ENCODE results near the gene WFDC5. TPM values are rescaled to one million over a fixed set of nuclear protein-coding genes. Genes with fewer than 3 reads are reported as not detected.

WFDC5 gene
- total RNA-seq, 1 experiment from 2014 or later = not detected

- Histone ChIP-seq H3K36me3 (replicated peaks; ENCODE audit: control insufficient read depth, insufficient read depth, low read length) (no peaks in the 10 kb centered on the region), H3K4me3 (ENCODE audit: insufficient read depth, low read depth, low read length) (no peak overlapping the region), H3K27me3 (ENCODE audit: control insufficient read depth, insufficient read depth, low read length) (no peaks in the 10 kb centered on the region)
- no peak for DNase-seq
Measured at GRCh38 chr20:45128099-45128498, 13.1 kb upstream of the WFDC5 start.

DNA sequence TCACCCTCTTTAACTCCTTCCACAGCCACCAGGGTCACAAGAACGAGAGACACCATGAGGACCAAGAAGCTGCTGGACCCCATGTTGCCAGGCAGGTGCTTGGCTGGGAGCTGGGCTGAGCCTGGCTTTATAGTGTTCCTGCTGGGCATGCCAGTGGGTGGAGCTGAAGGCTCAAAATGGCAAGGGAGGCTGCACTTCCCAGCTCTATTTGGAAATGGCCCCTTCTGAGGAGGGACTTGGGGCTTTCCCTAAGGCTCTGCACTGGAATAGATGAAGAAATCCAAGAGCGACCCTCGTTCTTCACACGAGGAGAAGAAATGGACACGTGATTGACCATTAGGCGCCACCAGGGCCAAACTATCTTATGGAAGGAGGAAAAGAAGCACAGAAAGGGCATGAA, 9.4 kb upstream of the WFDC5 start, which contains the start of gene WFDC12:
Gene WFDC12, minus strand, starts transcription at position 101 of the 400 bp plus-strand sequence. Its CDS starts 18 bp downstream, at position 83.
- no peaks in the 10 kb centered on the region for H3K36me3 ChIP-seq (replicated peaks; ENCODE audit: control insufficient read depth, insufficient read depth, low read length)
- no peak within 1 kb of the TSS for H3K4me3 ChIP-seq (ENCODE audit: insufficient read depth, low read depth, low read length)
- H3K27me3 ChIP-seq (ENCODE audit: control insufficient read depth, insufficient read depth, low read length) = no peaks in the 10 kb centered on the region
- DNase-seq = no peak

- DNase-seq = no peak
- no peaks in the 10 kb centered on the region for H3K36me3 ChIP-seq (replicated peaks; ENCODE audit: control insufficient read depth, insufficient read depth, low read length)
- no peak overlapping the region for H3K4me3 ChIP-seq (ENCODE audit: insufficient read depth, low read depth, low read length)
- no peaks in the 10 kb centered on the region for H3K27me3 ChIP-seq (ENCODE audit: control insufficient read depth, insufficient read depth, low read length)
Measured at GRCh38 chr20:45121388-45121787, 6.4 kb upstream of the WFDC5 start.

- Histone ChIP-seq H3K27me3 (ENCODE audit: control insufficient read depth, insufficient read depth, low read length) (no peaks in the 10 kb centered on the region), H3K4me3 (ENCODE audit: insufficient read depth, low read depth, low read length) (no peak overlapping the region), H3K36me3 (replicated peaks; ENCODE audit: control insufficient read depth, insufficient read depth, low read length) (no peaks in the 10 kb centered on the region)
- DNase-seq = no peak
Measured at GRCh38 chr20:45119556-45120266, 4.7 kb upstream of the WFDC5 start.

DNA sequence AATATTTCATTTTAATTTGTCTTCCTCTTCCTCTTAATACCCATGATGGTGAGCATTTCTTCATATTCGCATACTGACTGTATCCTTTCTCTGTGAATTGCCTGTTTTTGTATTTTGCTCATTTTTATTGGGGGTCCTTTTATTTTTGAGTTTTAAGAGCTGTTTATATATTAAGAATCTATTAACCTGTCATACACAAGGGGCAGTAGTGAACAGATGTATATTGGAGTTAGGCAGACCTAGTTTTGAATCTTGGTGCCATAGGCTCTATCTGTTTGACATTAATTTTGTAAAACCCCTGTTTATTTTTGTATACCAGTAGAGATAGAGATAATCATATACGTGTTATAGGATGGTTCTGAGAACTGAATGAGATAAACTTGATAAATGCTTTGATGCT, 3.1 kb upstream of the WFDC5 start:
- Histone ChIP-seq H3K27me3 (ENCODE audit: control insufficient read depth, insufficient read depth, low read length) (no peaks in the 10 kb centered on the region; the same call in 1 of the 2 replicates), H3K36me3 (replicated peaks; ENCODE audit: control insufficient read depth, insufficient read depth, low read length) (no peaks in the 10 kb centered on the region), H3K4me3 (ENCODE audit: insufficient read depth, low read depth, low read length) (no peak overlapping the region)
- no peak for DNase-seq

DNA sequence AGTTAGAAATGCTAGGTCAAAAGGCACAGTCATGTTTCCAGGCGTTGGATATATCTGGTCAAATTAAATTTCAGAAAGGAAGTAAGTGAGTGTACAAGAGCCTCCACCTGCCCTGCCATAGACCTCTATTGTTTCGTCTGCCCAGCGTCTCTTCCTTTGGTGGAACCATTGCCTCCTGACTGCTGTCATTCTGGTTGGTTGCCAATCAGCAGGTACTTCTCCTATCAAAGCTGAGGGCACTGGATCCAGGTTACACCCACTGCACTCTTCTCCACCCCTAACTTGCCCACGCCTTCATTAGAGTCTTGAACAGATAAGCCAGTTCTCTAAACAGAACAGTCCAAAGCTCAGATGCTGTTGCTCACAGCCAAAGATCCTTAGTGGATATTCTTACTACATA, 2.6 kb upstream of the WFDC5 start:
- peak; percentile 32 for DNase-seq
- Histone ChIP-seq H3K4me3 (ENCODE audit: insufficient read depth, low read depth, low read length) (no peak overlapping the region), H3K36me3 (replicated peaks; ENCODE audit: control insufficient read depth, insufficient read depth, low read length) (no peaks in the 10 kb centered on the region), H3K27me3 (ENCODE audit: control insufficient read depth, insufficient read depth, low read length) (no peaks in the 10 kb centered on the region; the same call in 1 of the 2 replicates)

GRCh38 chr20:45115829-45116228, 855 bp upstream of the WFDC5 start:
- Histone ChIP-seq H3K27me3 (ENCODE audit: control insufficient read depth, insufficient read depth, low read length) (no peaks in the 10 kb centered on the region; the same call in 1 of the 2 replicates), H3K4me3 (ENCODE audit: insufficient read depth, low read depth, low read length) (no peak overlapping the region), H3K36me3 (replicated peaks; ENCODE audit: control insufficient read depth, insufficient read depth, low read length) (no peaks in the 10 kb centered on the region)
- DNase-seq = no peak

DNA sequence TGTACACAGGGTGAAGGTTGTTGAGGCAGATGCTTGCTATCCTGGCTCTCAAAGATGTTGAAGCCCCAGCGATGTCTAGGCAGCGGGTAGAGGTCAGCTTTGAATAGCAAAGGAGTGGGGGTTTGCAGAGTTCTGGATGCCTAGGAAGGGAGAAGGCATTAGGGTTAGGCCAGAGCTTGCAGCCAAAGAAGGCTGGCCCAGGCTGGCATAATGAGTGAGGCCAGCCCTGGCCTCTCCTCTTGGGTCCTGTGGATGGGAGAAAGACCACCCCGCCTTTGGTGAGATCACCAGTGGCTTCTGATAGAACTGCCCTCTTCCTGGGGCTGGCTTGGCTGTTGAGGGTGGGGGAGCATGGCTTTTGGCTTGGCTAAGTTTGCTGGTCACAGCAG, 406 bp upstream of the WFDC5 start:
- Histone ChIP-seq H3K4me3 (ENCODE audit: insufficient read depth, low read depth, low read length) (no peak overlapping the region), H3K27me3 (ENCODE audit: control insufficient read depth, insufficient read depth, low read length) (no peaks in the 10 kb centered on the region; the same call in 1 of the 2 replicates), H3K36me3 (replicated peaks; ENCODE audit: control insufficient read depth, insufficient read depth, low read length) (no peaks in the 10 kb centered on the region)
- no peak for DNase-seq

DNA sequence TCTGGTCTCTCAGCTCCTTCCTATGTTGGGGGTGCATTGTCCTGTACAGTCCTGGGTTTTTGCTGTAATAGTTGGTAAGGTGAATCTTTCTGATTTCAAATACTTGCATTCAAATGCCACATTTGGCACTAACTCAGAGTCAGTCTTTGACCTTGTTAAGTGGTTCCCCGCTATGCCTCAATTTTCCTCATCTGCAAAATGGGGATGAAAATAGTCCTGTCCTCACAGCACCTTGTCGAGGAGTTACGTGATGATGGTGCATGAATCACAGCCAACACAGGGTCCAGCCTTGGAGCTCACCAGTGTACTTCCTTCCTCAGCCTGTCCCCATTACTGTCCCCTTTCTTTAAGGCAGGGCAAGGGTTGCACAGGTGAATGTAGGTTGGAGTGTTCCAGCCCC, 1.1 kb downstream of the WFDC5 start:
- no peak for DNase-seq
- Histone ChIP-seq H3K36me3 (replicated peaks; ENCODE audit: control insufficient read depth, insufficient read depth, low read length) (no peaks in the 10 kb centered on the region), H3K4me3 (ENCODE audit: insufficient read depth, low read depth, low read length) (no peak overlapping the region), H3K27me3 (ENCODE audit: control insufficient read depth, insufficient read depth, low read length) (no peaks in the 10 kb centered on the region; the same call in 1 of the 2 replicates)

DNA sequence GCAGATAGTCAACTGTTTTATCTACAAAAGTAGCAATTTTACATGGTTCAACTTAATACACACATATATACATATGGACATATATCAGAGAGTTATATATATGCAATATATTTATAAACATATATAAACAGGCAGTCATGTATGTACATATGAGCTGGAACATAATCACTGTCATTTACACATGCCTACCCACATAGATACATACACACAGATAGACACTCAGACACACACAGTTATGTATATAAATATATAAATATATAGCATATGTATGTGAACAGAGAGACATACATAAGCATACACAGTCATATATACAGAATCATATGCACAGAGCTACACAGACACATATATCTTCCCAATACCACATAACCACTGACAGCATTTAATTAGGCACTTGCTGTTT, 2.2 kb downstream of the WFDC5 start:
- Histone ChIP-seq H3K4me3 (ENCODE audit: insufficient read depth, low read depth, low read length) (no peak overlapping the region), H3K36me3 (replicated peaks; ENCODE audit: control insufficient read depth, insufficient read depth, low read length) (no peaks in the 10 kb centered on the region), H3K27me3 (ENCODE audit: control insufficient read depth, insufficient read depth, low read length) (no peaks in the 10 kb centered on the region; the same call in 1 of the 2 replicates)
- DNase-seq = no peak

- Histone ChIP-seq H3K4me3 (ENCODE audit: insufficient read depth, low read depth, low read length) (no peak overlapping the region), H3K36me3 (replicated peaks; ENCODE audit: control insufficient read depth, insufficient read depth, low read length) (no peaks in the 10 kb centered on the region), H3K27me3 (ENCODE audit: control insufficient read depth, insufficient read depth, low read length) (no peaks in the 10 kb centered on the region; the same call in 1 of the 2 replicates)
- peak; percentile 84 for DNase-seq
Measured at GRCh38 chr20:45111799-45112471, 3.0 kb downstream of the WFDC5 start.

GRCh38 chr20:45111285-45111684, 3.7 kb downstream of the WFDC5 start:
- Histone ChIP-seq H3K36me3 (replicated peaks; ENCODE audit: control insufficient read depth, insufficient read depth, low read length) (no peaks in the 10 kb centered on the region), H3K4me3 (ENCODE audit: insufficient read depth, low read depth, low read length) (no peak overlapping the region), H3K27me3 (ENCODE audit: control insufficient read depth, insufficient read depth, low read length) (no peaks in the 10 kb centered on the region; the same call in 1 of the 2 replicates)
- DNase-seq = no peak

DNA sequence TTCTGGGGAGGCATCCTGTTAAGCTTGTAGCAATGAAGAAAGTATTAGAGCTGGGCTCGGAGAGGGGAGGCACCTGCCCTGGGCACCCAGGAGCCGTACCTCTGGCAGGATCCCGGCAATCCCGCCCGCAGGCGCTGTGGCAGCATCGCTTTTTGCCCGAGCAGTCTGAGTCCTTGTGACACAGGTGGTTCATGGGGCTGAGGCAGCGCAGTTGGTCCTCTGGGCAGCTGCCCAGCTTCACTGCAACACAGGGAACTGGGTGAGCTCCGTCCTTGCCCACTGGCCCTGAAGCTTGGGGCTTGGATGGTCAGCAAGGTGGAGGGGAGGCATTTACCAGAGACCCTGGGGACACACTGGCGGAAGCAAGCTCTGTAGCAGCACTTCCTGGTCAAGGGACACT, 4.7 kb downstream of the WFDC5 start:
- no peak overlapping the region for H3K4me3 ChIP-seq (ENCODE audit: insufficient read depth, low read depth, low read length)
- no peaks in the 10 kb centered on the region for H3K36me3 ChIP-seq (replicated peaks; ENCODE audit: control insufficient read depth, insufficient read depth, low read length)
- no peak for DNase-seq
- H3K27me3 ChIP-seq (ENCODE audit: control insufficient read depth, insufficient read depth, low read length) = no peaks in the 10 kb centered on the region; the same call in 1 of the 2 replicates

- Histone ChIP-seq H3K4me3 (ENCODE audit: insufficient read depth, low read depth, low read length) (no peak overlapping the region), H3K36me3 (replicated peaks; ENCODE audit: control insufficient read depth, insufficient read depth, low read length) (no peaks in the 10 kb centered on the region), H3K27me3 (ENCODE audit: control insufficient read depth, insufficient read depth, low read length) (no peaks in the 10 kb centered on the region; the same call in 1 of the 2 replicates)
- no peak for DNase-seq
Measured at GRCh38 chr20:45109634-45110033, 5.3 kb downstream of the WFDC5 start.

- no peak overlapping the region for H3K4me3 ChIP-seq (ENCODE audit: insufficient read depth, low read depth, low read length)
- DNase-seq = no peak
- no peaks in the 10 kb centered on the region for H3K36me3 ChIP-seq (replicated peaks; ENCODE audit: control insufficient read depth, insufficient read depth, low read length)
- peaks cover 7% of the 10 kb centered on the region for H3K27me3 ChIP-seq (ENCODE audit: control insufficient read depth, insufficient read depth, low read length)
Measured at GRCh38 chr20:45105317-45105716, 9.7 kb downstream of the WFDC5 start.

Measured in H7 (cell line).